ENCODE results near the gene HELLS.
"Not testable (repeated sequence)": the region's sequence is repeated elsewhere in the genome, so short reads cannot be mapped to it uniquely, and the experiment has no call there.

The HELLS gene

GRCh38 chr10:94608559-94608958, 63.0 kb downstream of the HELLS start:
- no peak for DNase-seq

GRCh38 chr10:94614558-94614957, 69.0 kb downstream of the HELLS start:
- no peak for DNase-seq

GRCh38 chr10:94617389-94617944, 71.9 kb downstream of the HELLS start:
- DNase-seq = no peak

GRCh38 chr10:94622666-94623205, 77.1 kb downstream of the HELLS start:
- no peak for DNase-seq

- DNase-seq = no peak
Observed at GRCh38 chr10:94623572-94623971, 78.0 kb downstream of the HELLS start.

GRCh38 chr10:94626476-94626875, 80.9 kb downstream of the HELLS start:
- DNase-seq = no peak

GRCh38 chr10:94627511-94627910, 81.9 kb downstream of the HELLS start:
- no peak for DNase-seq

- peak; percentile 2 to 21 for DNase-seq
Observed at GRCh38 chr10:94630017-94630688, 84.6 kb downstream of the HELLS start.

- DNase-seq = no peak
Observed at GRCh38 chr10:94631077-94631875, 85.7 kb downstream of the HELLS start.

GRCh38 chr10:94632954-94633353, 87.4 kb downstream of the HELLS start:
- no peak for DNase-seq

GRCh38 chr10:94638097-94638496, 92.5 kb downstream of the HELLS start:
- not testable (repeated sequence) for DNase-seq

- no peak for DNase-seq
Observed at GRCh38 chr10:94639902-94640301, 94.3 kb downstream of the HELLS start.

- DNase-seq = no peak
Observed at GRCh38 chr10:94640562-94640961, 95.0 kb downstream of the HELLS start.

- DNase-seq = no peak
Observed at GRCh38 chr10:94641480-94641879, 95.9 kb downstream of the HELLS start.

GRCh38 chr10:94644352-94644751, 98.8 kb downstream of the HELLS start:
- DNase-seq = no peak

GRCh38 chr10:94645285-94645684, 99.7 kb downstream of the HELLS start:
- DNase-seq = no peak

All from SHP77 (cell line).